OCI-LY3 (cell line): ENCODE results near the gene DLG1.

Experiments
- H2AFZ ChIP-seq: fragments of 200-600, 300-600 bp; shearing (Covaris generic); 2 replicates; pipeline ENCODE4 v1.6.0; 2014; ENCODE audit warnings: antibody characterized with exemption, low read depth, low read length
- H3K27ac ChIP-seq: fragments of 200-600, 300-600 bp; sonication (generic); 2 replicates; pipeline ENCODE4 v1.5.1; 2014; ENCODE audit warnings: mild to moderate bottlenecking, low read length, moderate library complexity, mixed read lengths
- H3K27me3 ChIP-seq: fragments of 200-600, 300-600 bp; sonication (generic); 2 replicates; pipeline ENCODE4 v1.6.1; 2014; ENCODE audit warnings: low read depth, low read length, mixed read lengths
- H3K36me3 ChIP-seq: fragments of 200-600, 300-600 bp; sonication (generic); replicated peaks from 2 replicates; pipeline ENCODE3; 2014; ENCODE audit warnings: low read depth, low read length, mixed read lengths
- H3K4me1 ChIP-seq: fragments of 300-600, 200-600 bp; sonication (generic); 2 replicates; pipeline ENCODE4 v1.6.1; 2014; ENCODE audit warnings: low read length, mixed read lengths
- H3K4me2 ChIP-seq: fragments of 200-600, 300-600 bp; sonication (generic); 2 replicates; pipeline ENCODE4 v1.6.1; 2014; ENCODE audit warnings: low read length, mixed read lengths
- H3K4me3 ChIP-seq: fragments of 300-600, 200-600 bp; sonication (generic); 2 replicates; pipeline ENCODE4 v1.5.1; 2014; ENCODE audit warnings: antibody characterized with exemption, mild to moderate bottlenecking, low read length, moderate library complexity
- H3K79me2 ChIP-seq: fragments of 300-600, 200-600 bp; shearing (Covaris generic); 2 replicates; pipeline ENCODE4 v1.6.1; 2014; ENCODE audit warnings: mild to moderate bottlenecking, low read length, mixed read lengths
- H3K9ac ChIP-seq: fragments of 300-600, 200-600 bp; shearing (Covaris generic); 2 replicates; pipeline ENCODE4 v1.6.0; 2014; ENCODE audit warnings: mild to moderate bottlenecking, low read length, moderate library complexity
- H3K9me3 ChIP-seq: fragments of 200-600, 300-600 bp; shearing (Covaris generic); 2 replicates; pipeline ENCODE4 v1.6.1; 2014; ENCODE audit warnings: low read length, mixed read lengths; ENCODE audit not compliant: insufficient read depth
- H4K20me1 ChIP-seq: fragments of 200-600, 300-600 bp; sonication (generic); 2 replicates; pipeline ENCODE4 v1.6.1; 2016; ENCODE audit warnings: low read length, mixed read lengths; ENCODE audit not compliant: insufficient read depth
- EZH2phosphoT487 ChIP-seq: fragments of 200-600 bp; shearing (Covaris generic); IDR thresholded peaks from 2 replicates; pipeline ENCODE4 v1.6.1; 2018; ENCODE audit warnings: antibody characterized with exemption, mixed run types, low read depth
- TF ChIP-seq, protein P1 (sequence below): fragments of 200-600, 300-600 bp; sonication (generic); IDR thresholded peaks from 2 replicates; pipeline ENCODE4 v1.5.1; 2014; ENCODE audit warnings: antibody characterized with exemption, low read length, low read depth

The DLG1 gene

DNA sequence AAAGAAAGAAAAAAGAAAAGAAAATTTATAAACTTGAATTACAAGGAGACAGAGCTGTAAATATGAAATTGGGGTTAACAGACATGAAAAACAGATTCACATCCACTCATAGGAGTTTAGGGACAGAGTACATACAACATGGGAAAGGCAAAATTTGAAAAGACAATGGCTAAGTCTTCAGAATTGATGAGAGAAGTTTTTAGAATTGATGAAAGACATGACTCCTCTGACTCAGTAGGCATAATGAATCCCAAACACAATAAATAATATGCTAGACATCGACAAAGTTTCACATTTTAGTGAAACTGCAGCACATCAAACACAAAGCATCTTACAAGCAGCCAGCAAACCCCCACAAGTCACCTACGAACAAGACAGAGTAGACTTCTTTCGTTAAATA is 184.4 kb downstream of the DLG1 start:
- Histone ChIP-seq H4K20me1 (no peaks in the 10 kb centered on the region), H3K79me2 (no peaks in the 10 kb centered on the region), H3K4me1 (peaks cover 4% of the 10 kb centered on the region; the same call in 1 of the 2 replicates), H3K27ac (no peak overlapping the region), H3K4me3 (no peak overlapping the region), H3K4me2 (no peak overlapping the region), H3K27me3 (no peaks in the 10 kb centered on the region), H2AFZ (no peak overlapping the region), H3K9me3 (no peaks in the 10 kb centered on the region), H3K36me3 (peaks cover 12% of the 10 kb centered on the region), H3K9ac (no peak overlapping the region)
- TF ChIP-seq, protein P1, sequence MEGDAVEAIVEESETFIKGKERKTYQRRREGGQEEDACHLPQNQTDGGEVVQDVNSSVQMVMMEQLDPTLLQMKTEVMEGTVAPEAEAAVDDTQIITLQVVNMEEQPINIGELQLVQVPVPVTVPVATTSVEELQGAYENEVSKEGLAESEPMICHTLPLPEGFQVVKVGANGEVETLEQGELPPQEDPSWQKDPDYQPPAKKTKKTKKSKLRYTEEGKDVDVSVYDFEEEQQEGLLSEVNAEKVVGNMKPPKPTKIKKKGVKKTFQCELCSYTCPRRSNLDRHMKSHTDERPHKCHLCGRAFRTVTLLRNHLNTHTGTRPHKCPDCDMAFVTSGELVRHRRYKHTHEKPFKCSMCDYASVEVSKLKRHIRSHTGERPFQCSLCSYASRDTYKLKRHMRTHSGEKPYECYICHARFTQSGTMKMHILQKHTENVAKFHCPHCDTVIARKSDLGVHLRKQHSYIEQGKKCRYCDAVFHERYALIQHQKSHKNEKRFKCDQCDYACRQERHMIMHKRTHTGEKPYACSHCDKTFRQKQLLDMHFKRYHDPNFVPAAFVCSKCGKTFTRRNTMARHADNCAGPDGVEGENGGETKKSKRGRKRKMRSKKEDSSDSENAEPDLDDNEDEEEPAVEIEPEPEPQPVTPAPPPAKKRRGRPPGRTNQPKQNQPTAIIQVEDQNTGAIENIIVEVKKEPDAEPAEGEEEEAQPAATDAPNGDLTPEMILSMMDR: no peak
- no peak for TF ChIP-seq EZH2phosphoT487

DNA sequence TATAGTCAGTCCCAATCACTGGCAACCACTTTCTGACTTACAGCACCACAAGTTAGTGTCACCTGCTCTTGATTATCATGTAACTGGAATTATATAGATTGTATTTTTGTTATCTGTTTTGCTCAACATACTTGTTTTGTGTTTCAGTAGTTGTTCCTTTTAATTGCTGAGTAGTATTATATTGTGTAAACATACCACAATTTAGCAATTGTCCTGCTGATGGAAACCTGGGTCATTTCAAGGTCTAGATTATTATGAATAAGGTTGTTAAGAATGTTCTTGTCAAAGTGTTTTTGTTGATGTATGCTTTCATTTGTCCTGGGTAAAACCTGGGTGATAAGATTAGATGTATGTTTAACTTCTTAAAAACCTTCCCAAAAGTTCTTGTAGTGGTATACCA is 186.7 kb downstream of the DLG1 start:
- no peak for TF ChIP-seq EZH2phosphoT487
- TF ChIP-seq, protein P1: no peak
- Histone ChIP-seq H3K27ac (no peak overlapping the region), H3K79me2 (no peaks in the 10 kb centered on the region), H3K4me3 (no peak overlapping the region), H4K20me1 (no peaks in the 10 kb centered on the region), H3K27me3 (no peaks in the 10 kb centered on the region), H3K9me3 (no peaks in the 10 kb centered on the region), H3K36me3 (peaks cover 14% of the 10 kb centered on the region), H2AFZ (no peak overlapping the region), H3K4me2 (no peak overlapping the region), H3K9ac (no peak overlapping the region), H3K4me1 (no peaks in the 10 kb centered on the region)

DNA sequence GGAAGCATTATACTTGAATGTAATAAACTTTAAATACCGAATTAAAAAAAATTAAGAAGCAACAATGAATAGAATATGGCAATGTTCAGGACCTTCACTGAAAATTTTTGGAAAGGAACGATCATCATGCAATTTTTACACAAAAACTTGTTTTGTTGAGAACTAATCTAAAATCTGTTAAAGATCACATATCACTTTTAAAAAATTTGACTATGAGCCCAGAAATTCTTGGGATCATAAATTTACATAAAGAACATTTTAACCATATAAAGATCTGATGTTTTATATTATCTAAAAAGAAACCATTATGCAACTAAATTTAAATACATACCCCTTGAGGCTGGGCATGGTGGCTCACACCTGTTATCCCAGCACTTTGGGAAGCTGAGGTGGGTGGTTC is 192.6 kb downstream of the DLG1 start:
- no peak overlapping the region for H3K9ac ChIP-seq
- H4K20me1 ChIP-seq: no peaks in the 10 kb centered on the region
- H3K36me3 ChIP-seq: peaks cover 8% of the 10 kb centered on the region
- H3K27ac ChIP-seq: no peak overlapping the region
- no peak overlapping the region for H3K4me3 ChIP-seq
- H3K4me2 ChIP-seq: no peak overlapping the region
- no peaks in the 10 kb centered on the region for H3K79me2 ChIP-seq
- H3K9me3 ChIP-seq: no peaks in the 10 kb centered on the region
- no peaks in the 10 kb centered on the region for H3K27me3 ChIP-seq
- TF ChIP-seq, protein P1: no peak
- TF ChIP-seq EZH2phosphoT487: no peak
- H2AFZ ChIP-seq: no peak overlapping the region
- H3K4me1 ChIP-seq: no peaks in the 10 kb centered on the region

DNA sequence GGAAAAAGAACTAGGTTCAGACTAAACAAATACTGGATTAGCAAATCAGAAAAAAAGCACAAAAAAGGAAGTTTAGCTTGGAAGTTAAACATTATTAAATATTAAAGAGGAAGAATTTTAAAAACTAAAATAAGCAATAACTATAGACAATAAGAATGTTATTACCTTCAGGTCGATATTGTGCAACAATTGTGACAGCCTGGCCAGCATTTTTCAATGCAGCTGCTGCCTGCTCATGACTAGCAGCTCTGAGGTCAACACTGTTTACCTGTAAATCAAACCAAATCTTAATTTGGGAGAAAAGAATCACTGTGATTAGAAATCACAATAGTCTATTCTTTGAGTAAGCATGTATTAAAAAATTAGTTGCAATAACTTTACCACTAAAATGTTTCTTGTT is 193.7 kb downstream of the DLG1 start:
- no peak overlapping the region for H3K4me3 ChIP-seq
- H3K9me3 ChIP-seq: no peaks in the 10 kb centered on the region
- no peaks in the 10 kb centered on the region for H3K27me3 ChIP-seq
- H3K4me2 ChIP-seq: no peak overlapping the region
- H4K20me1 ChIP-seq: no peaks in the 10 kb centered on the region
- no peak overlapping the region for H3K9ac ChIP-seq
- peaks cover 2% of the 10 kb centered on the region for H3K36me3 ChIP-seq
- H2AFZ ChIP-seq: no peak overlapping the region
- no peak overlapping the region for H3K27ac ChIP-seq
- TF ChIP-seq EZH2phosphoT487: no peak
- TF ChIP-seq, protein P1: no peak
- no peaks in the 10 kb centered on the region for H3K79me2 ChIP-seq
- no peaks in the 10 kb centered on the region for H3K4me1 ChIP-seq
